ENCODE data around the gene OR6C68.
"Not testable (repeated sequence)": the region's sequence is repeated elsewhere in the genome, so short reads cannot be mapped to it uniquely, and the experiment has no call there.

The OR6C68 gene

DNA sequence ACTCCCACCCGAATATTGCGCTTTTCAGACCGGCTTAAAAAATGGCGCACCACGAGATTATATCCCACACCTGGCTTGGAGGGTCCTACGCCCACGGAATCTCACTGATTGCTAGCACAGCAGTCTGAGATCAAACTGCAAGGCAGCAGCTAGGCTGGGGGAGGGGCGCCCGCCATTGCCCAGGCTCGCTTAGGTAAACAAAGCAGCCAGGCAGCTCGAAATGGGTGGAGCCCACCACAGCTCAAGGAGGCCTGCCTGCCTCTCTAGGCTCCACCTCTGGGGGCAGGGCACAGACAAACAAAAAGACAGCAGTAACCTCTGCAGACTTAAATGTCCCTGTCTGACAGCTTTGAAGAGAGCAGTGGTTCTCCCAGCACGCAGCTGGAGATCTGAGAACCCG is 7.9 kb upstream of the OR6C68 start:
- not testable (repeated sequence) for H3K36me3 ChIP-seq (ENCODE audit: control insufficient read depth, insufficient read depth, low read length); H3K27me3 ChIP-seq (ENCODE audit: control insufficient read depth, insufficient read depth, low read length); H3K27ac ChIP-seq (ENCODE audit: low read depth, low read length); H3K9ac ChIP-seq (ENCODE audit: low read length); H3K9me3 ChIP-seq (ENCODE audit: control insufficient read depth, insufficient read depth, low read depth, low read length); H3K4me1 ChIP-seq (ENCODE audit: control insufficient read depth, insufficient read depth, low read length)
- peak overlapping the region; percentile 42; the same call in 1 of the 2 replicates for H3K4me3 ChIP-seq (ENCODE audit: low read depth, low read length)

DNA sequence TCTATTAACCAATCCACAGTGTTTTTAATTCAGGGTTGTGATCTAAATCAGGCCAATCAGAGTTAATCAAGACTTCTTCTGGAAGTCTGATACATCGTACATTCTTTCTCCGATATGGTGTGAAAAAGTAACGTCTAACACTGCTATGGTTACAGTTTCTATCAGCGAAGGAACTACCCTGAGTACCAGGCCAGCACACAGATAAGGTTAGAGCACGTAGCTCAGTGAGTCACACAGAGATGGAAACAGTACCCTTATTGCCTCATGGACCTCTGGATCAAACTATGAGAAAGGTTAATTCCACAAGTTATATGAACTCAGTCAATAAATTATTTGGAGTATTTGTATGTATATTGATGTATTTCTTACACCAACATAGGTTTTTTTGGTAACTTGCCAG is 3.3 kb downstream of the OR6C68 start:
- no peaks in the 10 kb centered on the region for H3K4me1 ChIP-seq (ENCODE audit: control insufficient read depth, insufficient read depth, low read length)
- H3K36me3 ChIP-seq (ENCODE audit: control insufficient read depth, insufficient read depth, low read length), result no peaks in the 10 kb centered on the region
- H3K27me3 ChIP-seq (ENCODE audit: control insufficient read depth, insufficient read depth, low read length), result no peaks in the 10 kb centered on the region
- H3K9me3 ChIP-seq (ENCODE audit: control insufficient read depth, insufficient read depth, low read depth, low read length), result no peaks in the 10 kb centered on the region
- no peak overlapping the region for H3K27ac ChIP-seq (ENCODE audit: low read depth, low read length)
- H3K4me3 ChIP-seq (ENCODE audit: low read depth, low read length), result no peak overlapping the region
- H3K9ac ChIP-seq (ENCODE audit: low read length), result no peak overlapping the region

DNA sequence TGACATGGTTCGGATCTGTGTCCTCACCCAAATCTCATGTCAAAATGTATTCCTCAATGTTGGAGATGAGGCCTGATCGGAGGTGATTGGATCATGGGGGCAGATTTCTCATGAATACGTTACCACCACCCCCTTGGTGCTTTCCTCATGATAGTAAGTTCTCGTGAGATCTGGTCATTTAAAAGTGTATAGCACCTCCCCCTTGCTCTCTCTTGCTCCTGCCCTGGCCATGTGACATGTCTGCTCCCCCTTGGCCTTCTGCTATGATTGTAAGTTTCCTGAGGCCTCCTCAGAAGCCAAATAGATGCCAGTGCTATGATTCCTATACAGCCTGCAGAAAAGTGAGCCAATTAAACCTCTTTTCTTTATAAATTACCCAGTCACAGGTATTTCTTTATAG is 7.1 kb downstream of the OR6C68 start:
- Histone ChIP-seq H3K36me3 (ENCODE audit: control insufficient read depth, insufficient read depth, low read length) (no peaks in the 10 kb centered on the region), H3K4me1 (ENCODE audit: control insufficient read depth, insufficient read depth, low read length) (no peaks in the 10 kb centered on the region), H3K27me3 (ENCODE audit: control insufficient read depth, insufficient read depth, low read length) (no peaks in the 10 kb centered on the region), H3K9ac (ENCODE audit: low read length) (no peak overlapping the region), H3K4me3 (ENCODE audit: low read depth, low read length) (no peak overlapping the region), H3K9me3 (ENCODE audit: control insufficient read depth, insufficient read depth, low read depth, low read length) (no peaks in the 10 kb centered on the region), H3K27ac (ENCODE audit: low read depth, low read length) (no peak overlapping the region)

DNA sequence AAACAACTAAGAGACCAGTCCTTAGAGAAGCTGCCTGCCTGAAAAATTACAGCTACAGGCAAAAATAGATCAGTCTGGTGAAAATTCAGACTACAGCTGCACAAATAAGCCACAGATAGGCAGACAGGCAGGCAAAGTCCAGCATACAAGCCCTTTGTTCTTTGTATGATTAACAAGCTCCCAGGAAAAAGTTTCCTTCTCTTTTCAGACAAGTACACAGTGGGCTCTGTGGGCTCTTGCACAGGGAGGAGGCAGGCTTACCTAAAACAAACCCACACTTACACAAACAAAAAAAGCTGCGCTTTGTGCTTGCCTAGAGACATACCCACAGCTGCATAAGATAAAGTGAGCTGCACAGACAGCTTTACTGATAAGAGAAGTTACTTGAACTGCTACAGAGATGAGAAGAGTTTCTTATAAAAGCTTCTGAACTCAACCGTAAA is 7.7 kb downstream of the OR6C68 start:
- H3K27ac ChIP-seq (ENCODE audit: low read depth, low read length), result no peak overlapping the region
- H3K27me3 ChIP-seq (ENCODE audit: control insufficient read depth, insufficient read depth, low read length), result no peaks in the 10 kb centered on the region
- H3K4me3 ChIP-seq (ENCODE audit: low read depth, low read length), result no peak overlapping the region
- no peaks in the 10 kb centered on the region for H3K36me3 ChIP-seq (ENCODE audit: control insufficient read depth, insufficient read depth, low read length)
- H3K9ac ChIP-seq (ENCODE audit: low read length), result no peak overlapping the region
- no peaks in the 10 kb centered on the region for H3K9me3 ChIP-seq (ENCODE audit: control insufficient read depth, insufficient read depth, low read depth, low read length)
- no peaks in the 10 kb centered on the region for H3K4me1 ChIP-seq (ENCODE audit: control insufficient read depth, insufficient read depth, low read length)

DNA sequence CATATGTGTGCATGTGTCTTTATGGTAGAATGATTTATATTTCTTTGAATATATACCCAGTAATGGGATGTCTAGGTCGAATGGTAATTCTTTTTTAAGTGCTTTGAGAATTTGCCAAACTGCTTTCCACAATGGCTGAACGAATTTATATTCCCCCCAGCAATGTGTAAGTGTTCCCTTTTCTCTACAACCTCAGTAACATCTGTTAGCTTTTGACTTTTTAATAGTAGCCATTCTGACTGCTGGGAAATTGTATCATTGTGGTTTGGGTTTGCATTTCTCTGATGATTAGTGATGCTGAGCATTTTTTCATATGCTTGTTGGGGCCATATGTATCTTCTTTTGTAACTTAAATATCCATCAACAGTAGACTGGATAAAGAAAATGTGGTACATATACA is 9.4 kb downstream of the OR6C68 start:
- H3K9ac ChIP-seq (ENCODE audit: low read length), result no peak overlapping the region
- no peaks in the 10 kb centered on the region for H3K27me3 ChIP-seq (ENCODE audit: control insufficient read depth, insufficient read depth, low read length)
- H3K4me1 ChIP-seq (ENCODE audit: control insufficient read depth, insufficient read depth, low read length), result no peaks in the 10 kb centered on the region
- no peaks in the 10 kb centered on the region for H3K9me3 ChIP-seq (ENCODE audit: control insufficient read depth, insufficient read depth, low read depth, low read length)
- H3K4me3 ChIP-seq (ENCODE audit: low read depth, low read length), result no peak overlapping the region
- H3K27ac ChIP-seq (ENCODE audit: low read depth, low read length), result no peak overlapping the region
- no peaks in the 10 kb centered on the region for H3K36me3 ChIP-seq (ENCODE audit: control insufficient read depth, insufficient read depth, low read length)

DNA sequence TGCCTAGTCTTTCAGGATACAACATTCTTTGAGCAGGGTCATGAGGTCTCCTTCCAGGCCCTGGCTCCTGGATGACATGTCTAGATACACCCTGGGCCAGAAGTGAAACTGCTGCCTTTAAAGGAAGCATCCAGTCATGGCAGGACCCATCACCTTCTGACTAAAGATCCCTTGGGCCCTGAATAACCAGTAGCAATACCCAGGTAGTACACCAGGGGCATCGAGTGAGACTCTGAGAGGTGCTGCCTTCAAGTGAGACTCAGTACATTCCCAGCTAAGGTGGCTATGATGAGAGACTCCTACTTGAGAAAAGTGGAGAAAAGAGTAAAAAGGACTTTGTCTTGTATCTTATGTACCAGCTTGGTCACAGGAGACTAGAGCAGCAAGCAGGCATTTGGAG is 23.5 kb downstream of the OR6C68 start:
- Histone ChIP-seq H3K9ac (ENCODE audit: low read length) (no peak overlapping the region), H3K27ac (ENCODE audit: low read depth, low read length) (no peak overlapping the region), H3K4me1 (ENCODE audit: control insufficient read depth, insufficient read depth, low read length) (no peaks in the 10 kb centered on the region), H3K4me3 (ENCODE audit: low read depth, low read length) (no peak overlapping the region), H3K36me3 (ENCODE audit: control insufficient read depth, insufficient read depth, low read length) (no peaks in the 10 kb centered on the region), H3K9me3 (ENCODE audit: control insufficient read depth, insufficient read depth, low read depth, low read length) (no peaks in the 10 kb centered on the region), H3K27me3 (ENCODE audit: control insufficient read depth, insufficient read depth, low read length) (no peaks in the 10 kb centered on the region)

DNA sequence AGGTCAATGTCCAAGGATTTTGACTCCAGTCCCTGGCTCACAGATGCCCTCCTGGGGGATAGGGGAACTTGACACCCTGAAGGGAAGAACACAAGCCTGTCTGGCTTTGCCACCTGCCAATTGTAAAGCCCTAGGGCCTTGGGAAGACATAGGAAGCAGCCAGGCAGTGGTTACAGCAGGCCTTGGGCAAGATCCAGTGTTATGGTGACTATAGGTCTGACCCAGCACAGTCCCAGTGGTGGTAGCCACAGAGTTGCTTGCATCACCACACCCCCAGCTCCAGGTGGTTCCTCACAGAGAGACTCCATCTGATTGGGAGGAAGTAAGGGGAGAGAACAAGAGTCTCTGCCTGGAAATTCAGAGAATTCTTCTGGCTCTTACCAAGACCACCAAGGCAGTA is 24.2 kb downstream of the OR6C68 start:
- Histone ChIP-seq H3K27me3 (ENCODE audit: control insufficient read depth, insufficient read depth, low read length) (no peaks in the 10 kb centered on the region), H3K9ac (ENCODE audit: low read length) (no peak overlapping the region), H3K4me3 (ENCODE audit: low read depth, low read length) (no peak overlapping the region), H3K9me3 (ENCODE audit: control insufficient read depth, insufficient read depth, low read depth, low read length) (no peaks in the 10 kb centered on the region), H3K4me1 (ENCODE audit: control insufficient read depth, insufficient read depth, low read length) (no peaks in the 10 kb centered on the region), H3K36me3 (ENCODE audit: control insufficient read depth, insufficient read depth, low read length) (no peaks in the 10 kb centered on the region), H3K27ac (ENCODE audit: low read depth, low read length) (no peak overlapping the region)

Data from HUES6 (cell line).